ENCODE data around the gene C12orf60. TPM values are rescaled to one million over a fixed set of nuclear protein-coding genes. Genes with fewer than 3 reads are reported as not detected.

Gene C12orf60
- total and polyA plus RNA-seq, 12 donors, result 1.2 to 5.8 (median 3.7) TPM

- TF ChIP-seq CTCF (IDR thresholded peaks at IDR 0.05), result no peak
- Histone ChIP-seq H3K4me1 (peaks cover 0 to 9% (median 0%) of the 10 kb centered on the region in 9 donors), H3K27ac (peak overlapping the region in 1 of 10 donors; percentile 34), H3K4me3 (no peak overlapping the region), H3K27me3 (no peaks in the 10 kb centered on the region), H3K36me3 (peaks cover 0 to 100% (median 62%) of the 10 kb centered on the region in 9 donors), H3K9me3 (no peaks in the 10 kb centered on the region)
- WGBS, 2 donors, result 62% methylated on average over 4 of the region's 4 CpGs
- DNase-seq (no peak), ATAC-seq (peak in 2 of 8 donors; percentile 29 to 30)
- intact Hi-C loops (cut with DNase I), result no loop called here
These were observed 8.4 kb upstream of the C12orf60 start for GRCh38 chr12:14795028-14795448.

DNA sequence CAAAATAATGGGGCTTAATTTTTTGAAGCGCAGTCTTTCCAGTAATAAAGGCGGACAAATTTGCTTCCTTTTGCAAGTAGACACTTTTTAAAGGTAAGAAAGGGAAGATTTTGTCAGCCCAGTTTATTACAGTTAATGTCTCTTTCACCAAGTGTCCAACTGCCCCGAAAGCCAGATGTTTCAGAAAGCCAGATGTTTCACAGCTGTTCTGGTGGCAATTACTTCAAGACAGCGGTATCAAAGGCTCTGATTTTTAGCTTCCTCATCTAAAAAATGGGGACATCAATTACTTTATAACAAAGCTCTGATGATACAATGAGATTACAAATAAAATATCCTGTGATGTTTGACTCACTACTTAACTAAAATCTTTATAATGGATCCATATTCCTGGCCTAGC lies 1.2 kb upstream of the C12orf60 start:
- H3K4me3 ChIP-seq, result peak overlapping the region in 9 of 10 donors; percentile 69 to 98 (median 86)
- H3K9me3 ChIP-seq, result no peaks in the 10 kb centered on the region
- TF ChIP-seq CTCF (IDR thresholded peaks at IDR 0.05), result no peak
- WGBS, 2 donors, result 69 to 73% methylated on average over 4 of the region's 4 CpGs
- no peaks in the 10 kb centered on the region for H3K27me3 ChIP-seq
- no peak for DNase-seq
- no peak for ATAC-seq
- H3K4me1 ChIP-seq, result peaks cover 0 to 31% (median 26%) of the 10 kb centered on the region in 9 donors
- H3K36me3 ChIP-seq, result peaks cover 0 to 45% (median 17%) of the 10 kb centered on the region in 9 donors
- peak overlapping the region in 3 of 10 donors; percentile 79 to 95 (median 86) for H3K27ac ChIP-seq
- intact Hi-C loops (cut with DNase I), result loop anchor here in 3 of 10 donors (2.0 to 5.0 kb wide), 2 partner anchors 27 to 40 kb away; partner anchors contain the start of gene ART4 (in 2 of the 3)

DNA sequence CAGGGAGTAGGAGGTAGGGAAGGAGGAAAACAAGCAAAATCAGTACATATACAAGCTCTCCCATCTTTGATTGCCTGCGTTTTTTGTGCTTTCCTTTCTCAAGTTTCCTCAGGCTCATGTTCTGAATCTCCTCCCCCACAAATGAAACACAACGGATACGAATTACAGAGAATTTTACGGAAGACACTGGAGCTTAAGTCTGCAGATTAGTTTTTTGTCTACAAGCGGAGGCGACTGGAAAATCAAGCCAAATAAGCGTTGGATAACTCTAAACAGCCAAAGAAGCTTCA lies 804 bp upstream of the C12orf60 start:
- peak overlapping the region in 9 of 10 donors; percentile 77 to 95 (median 89) for H3K27ac ChIP-seq
- ATAC-seq, result no peak
- H3K4me1 ChIP-seq, result peaks cover 0 to 31% (median 26%) of the 10 kb centered on the region in 9 donors
- H3K27me3 ChIP-seq, result no peaks in the 10 kb centered on the region
- intact Hi-C loops (cut with DNase I), result loop anchor here in 3 of 10 donors (2.0 to 5.0 kb wide), 2 partner anchors 28 to 40 kb away; partner anchors contain the start of gene ART4 (in 2 of the 3)
- WGBS, 2 donors, result 0% methylated on average over 7 of the region's 7 CpGs
- DNase-seq, result no peak
- no peak for TF ChIP-seq CTCF (IDR thresholded peaks at IDR 0.05)
- peak overlapping the region; percentile 69 to 98 (median 88) for H3K4me3 ChIP-seq
- no peaks in the 10 kb centered on the region for H3K9me3 ChIP-seq
- H3K36me3 ChIP-seq, result peaks cover 0 to 41% (median 14%) of the 10 kb centered on the region in 9 donors

DNA sequence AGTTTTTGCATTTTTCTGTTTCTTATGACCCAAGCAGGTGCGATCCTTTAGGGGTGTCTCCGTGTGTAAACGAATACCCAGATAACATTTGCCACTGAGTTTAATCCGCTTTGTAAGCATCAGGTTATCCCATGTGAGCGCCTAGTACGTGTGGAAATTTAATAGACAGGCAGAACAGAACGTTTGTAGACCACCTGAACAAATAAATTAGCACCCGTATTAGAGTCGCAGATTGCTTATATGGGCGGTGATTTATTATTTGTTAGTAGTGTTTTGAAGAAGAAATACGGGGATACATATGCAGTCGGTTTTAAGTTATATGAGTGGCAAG lies 325 bp downstream of the C12orf60 start:
- TF ChIP-seq CTCF (IDR thresholded peaks at IDR 0.05), result no peak
- H3K9me3 ChIP-seq, result no peaks in the 10 kb centered on the region
- intact Hi-C loops (cut with DNase I), result loop anchor here in 3 of 10 donors (2.0 to 5.0 kb wide), 2 partner anchors 29 to 39 kb away; partner anchors contain the start of gene ART4 (in 2 of the 3)
- peaks cover 0 to 30% (median 10%) of the 10 kb centered on the region in 9 donors for H3K36me3 ChIP-seq
- no peaks in the 10 kb centered on the region for H3K27me3 ChIP-seq
- H3K27ac ChIP-seq, result peak overlapping the region; percentile 31 to 95 (median 88)
- peak overlapping the region; percentile 42 to 98 (median 84) for H3K4me3 ChIP-seq
- 0 to 2% methylated on average over 12 of the region's 12 CpGs for WGBS, 2 donors
- H3K4me1 ChIP-seq, result peaks cover 0 to 31% (median 26%) of the 10 kb centered on the region in 9 donors
- no peak for DNase-seq
- ATAC-seq, result peak; percentile 1 to 54 (median 30)
